GM12878 (cell line): ENCODE data around the gene FNTB. TPM values are rescaled to one million over a fixed set of nuclear protein-coding genes. Genes with fewer than 3 reads are reported as not detected.

ENCODE experiments used
- ATAC-seq: fragments of 200-7000 bp; cut with Tn5 transposase; 3 replicates; pipeline ENCODE4 v1.9.1; 2020; ENCODE audit warnings: mild to moderate bottlenecking, moderate library complexity
- BruUV-seq: library from RNA; stranded (reverse); fragments of 400-500 nt; replicated peaks from 2 replicates; lab custom pipeline; 2021; lab: Mats Ljungman, UMichigan
- CTCF ChIA-PET: fragments of 300-600 bp; sonication (Branson Sonifier 250); formaldehyde crosslinking; extraction: SDS; loops from one replicate; lab custom pipeline; 2021; ENCODE audit warnings: inconsistent platforms; lab: Yijun Ruan, JAX
- POLR2A ChIA-PET: fragments of 350-600 bp; formaldehyde crosslinking; extraction: SDS; loops from one replicate; lab custom pipeline; 2021; ENCODE audit warnings: inconsistent platforms; lab: Charles Lee
- RAD21 ChIA-PET: fragments of 300-600 bp; sonication (Branson Sonifier 250); formaldehyde crosslinking; loops from one replicate; lab custom pipeline; 2023; ENCODE audit warnings: antibody characterized with exemption; ENCODE audit not compliant: unreplicated experiment; lab: Charles Lee
- SMC1A ChIA-PET: fragments of 300-600 bp; sonication (Branson Sonifier 250); formaldehyde crosslinking; loops from one replicate; lab custom pipeline; 2023; ENCODE audit not compliant: unreplicated experiment, uncharacterized antibody; lab: Charles Lee
- DNase-seq: peaks from one replicate; pipeline ENCODE4 v3.0.0-alpha.2; 2011; ENCODE audit warnings: low read depth, low spot score
- FAIRE-seq: peaks from 3 replicates; lab custom pipeline; 2011; peaks lifted over from hg19 to GRCh38; lab: Jason Lieb, UNC
- H2AFZ ChIP-seq: 2 replicates; pipeline ENCODE4 v1.6.0; 2011; ENCODE audit warnings: low read depth, low read length, control low read depth; ENCODE audit not compliant: control insufficient read depth
- H3K27ac ChIP-seq: 2 replicates; pipeline ENCODE4 v1.5.1; 2011; ENCODE audit warnings: control low read depth; ENCODE audit not compliant: control insufficient read depth, insufficient read depth
- H3K27me3 ChIP-seq, 2 experiments: replicated peaks in 1 of 2; 2 replicates each; pipeline versions ENCODE4 v1.6.0 to v1.6.1; 2011; ENCODE audit warnings: low read length in 1 of 2; ENCODE audit not compliant: control insufficient read depth in 2 of 2, insufficient read depth in 2 of 2
- H3K36me3 ChIP-seq, 2 experiments: 2 replicates each; pipeline ENCODE4 v1.5.1; 2011; ENCODE audit warnings: low read length in 1 of 2; ENCODE audit not compliant: control insufficient read depth in 2 of 2, insufficient read depth in 2 of 2
- H3K4me1 ChIP-seq: 2 replicates; pipeline ENCODE4 v1.6.1; 2011; ENCODE audit warnings: mild to moderate bottlenecking, low read length, moderate library complexity, mixed read lengths; ENCODE audit not compliant: control insufficient read depth, insufficient read depth
- H3K4me2 ChIP-seq: 2 replicates; pipeline ENCODE4 v1.6.0; 2011; ENCODE audit warnings: control low read depth; ENCODE audit not compliant: control insufficient read depth, insufficient read depth
- H3K4me3 ChIP-seq: fragments of 200-600 bp; sonication (generic); 2 replicates; pipeline ENCODE4 v1.5.1; 2016
- H3K79me2 ChIP-seq: 2 replicates; pipeline ENCODE4 v1.6.0; 2011; ENCODE audit warnings: low read length; ENCODE audit not compliant: control insufficient read depth, insufficient read depth
- H3K9ac ChIP-seq: 2 replicates; pipeline ENCODE4 v1.8.0; 2011; ENCODE audit warnings: low read length, control low read depth, mixed read lengths; ENCODE audit not compliant: control insufficient read depth, insufficient read depth
- H3K9me3 ChIP-seq: replicated peaks from 3 replicates; pipeline ENCODE4 v1.5.1; 2011; ENCODE audit warnings: mild to moderate bottlenecking, low read length; ENCODE audit not compliant: control insufficient read depth, insufficient read depth
- H4K20me1 ChIP-seq: 2 replicates; pipeline ENCODE4 v1.6.0; 2011; ENCODE audit not compliant: control insufficient read depth, insufficient read depth
- CHD2 ChIP-seq: IDR thresholded peaks from 2 replicates; pipeline ENCODE4 v1.6.1; 2011; ENCODE audit warnings: low read depth, low read length, improper control_type of control experiment, borderline replicate concordance
- CREM ChIP-seq: IDR thresholded peaks from 2 replicates; pipeline ENCODE4 v1.6.1; 2014; ENCODE audit warnings: antibody characterized with exemption, low read depth
- IKZF1 ChIP-seq: fragments of 450-650 bp; conservative IDR thresholded peaks from 2 replicates; pipeline ENCODE4 v1.6.1; 2017; ENCODE audit warnings: antibody characterized with exemption, mild to moderate bottlenecking
- PAX5 ChIP-seq: IDR thresholded peaks from 2 replicates; pipeline ENCODE4 v1.6.1; 2011; ENCODE audit warnings: low read depth, low read length, borderline replicate concordance
- POU2F2 ChIP-seq: IDR thresholded peaks from 3 replicates; pipeline ENCODE4 v1.6.1; 2011; ENCODE audit warnings: low read depth, mild to moderate bottlenecking, low read length, borderline replicate concordance
- RAD21 ChIP-seq: IDR thresholded peaks from 2 replicates; pipeline ENCODE4 v1.6.1; 2011; ENCODE audit warnings: mild to moderate bottlenecking, low read depth, low read length, moderate library complexity; ENCODE audit not compliant: insufficient read depth
- SPI1 ChIP-seq: IDR thresholded peaks from 2 replicates; pipeline ENCODE4 v1.6.1; 2011; ENCODE audit warnings: low read depth, mild to moderate bottlenecking, low read length, moderate library complexity, borderline replicate concordance; ENCODE audit not compliant: insufficient read depth
- ZBTB4 ChIP-seq: fragments of 450-650 bp; formaldehyde crosslinking; IDR thresholded peaks from 2 replicates; pipeline ENCODE4 v1.4.0; 2022; ENCODE audit warnings: mild to moderate bottlenecking, moderate library complexity
- ZNF217 ChIP-seq: fragments of 450-650 bp; IDR thresholded peaks from 2 replicates; pipeline ENCODE4 v1.6.1; 2017; ENCODE audit warnings: antibody characterized with exemption, mild to moderate bottlenecking
- ZNF592 ChIP-seq: fragments of 450-650 bp; IDR thresholded peaks from 2 replicates; pipeline ENCODE4 v1.6.1; 2017; ENCODE audit warnings: mild to moderate bottlenecking, moderate library complexity
- WGBS: methylation state at CpG from one replicate; pipeline ENCODE4 v1.1.6; 2016; ENCODE audit warnings: low lambda C conversion rate; ENCODE audit not compliant: insufficient replicate concordance, insufficient coverage; ENCODE audit errors: missing lambda C conversion rate; 5-methylcytosine and 5-hydroxymethylcytosine counted together
- in situ Hi-C: fragments of 300-500 bp; cut with MboI; formaldehyde crosslinking; loops from 9 replicates; pipeline ENCODE4 v1.14.3; 2018; ENCODE audit warnings: mixed read lengths
- intact Hi-C: fragments of 100-400 bp; cut with micrococcal nuclease; formaldehyde crosslinking; loops from one replicate; pipeline ENCODE4 v1.14.2; 2022; ENCODE audit not compliant: unreplicated experiment
- polyA plus RNA-seq, 11 experiments: library from polyadenylated mRNA; depleted of rRNA in 4 of 11; unstranded in 6 of 11; stranded (reverse) in 5 of 11; fragments of >200 nt; fragmentation: Nextera tagmentation in 4 of 11; fragmentation: Illumina TruSeq in 1 of 11; extraction: Ambion mirVana in 4 of 11; extraction: Trizol in 1 of 11; gene quantifications; 1 replicate in 1 of 11; 2 replicates in 10 of 11; pipeline versions ENCODE4 v1.2.1 to v1.2.3, GENCODE V29; 2011 to 2016; ENCODE audit warnings: inconsistent platforms in 2 of 11, missing spikeins in 2 of 11, low read depth in 1 of 11
- total RNA-seq, 4 experiments: library from RNA; depleted of rRNA in 3 of 4; stranded (reverse); fragments of >200 nt in 3 of 4; fragmentation: Illumina TruSeq in 1 of 4; extraction: Trizol in 1 of 4; gene quantifications; 2 replicates each; pipeline versions ENCODE4 v1.2.1 to v1.2.3, GENCODE V29; 2013 to 2021
- TF ChIP-seq, protein P1 (sequence below): fragments of 450-650 bp; IDR thresholded peaks from 2 replicates; pipeline ENCODE4 v1.6.1; 2017; ENCODE audit warnings: mild to moderate bottlenecking, low read depth, inconsistent platforms; ENCODE audit not compliant: poor library complexity, severe bottlenecking

FNTB gene
- total and polyA plus RNA-seq, 10 of the 15 experiments (the other 5 are each of a cell fraction or from before 2014, with no cell fraction given): 10.4 to 25.1 (median 16.7) TPM

DNA sequence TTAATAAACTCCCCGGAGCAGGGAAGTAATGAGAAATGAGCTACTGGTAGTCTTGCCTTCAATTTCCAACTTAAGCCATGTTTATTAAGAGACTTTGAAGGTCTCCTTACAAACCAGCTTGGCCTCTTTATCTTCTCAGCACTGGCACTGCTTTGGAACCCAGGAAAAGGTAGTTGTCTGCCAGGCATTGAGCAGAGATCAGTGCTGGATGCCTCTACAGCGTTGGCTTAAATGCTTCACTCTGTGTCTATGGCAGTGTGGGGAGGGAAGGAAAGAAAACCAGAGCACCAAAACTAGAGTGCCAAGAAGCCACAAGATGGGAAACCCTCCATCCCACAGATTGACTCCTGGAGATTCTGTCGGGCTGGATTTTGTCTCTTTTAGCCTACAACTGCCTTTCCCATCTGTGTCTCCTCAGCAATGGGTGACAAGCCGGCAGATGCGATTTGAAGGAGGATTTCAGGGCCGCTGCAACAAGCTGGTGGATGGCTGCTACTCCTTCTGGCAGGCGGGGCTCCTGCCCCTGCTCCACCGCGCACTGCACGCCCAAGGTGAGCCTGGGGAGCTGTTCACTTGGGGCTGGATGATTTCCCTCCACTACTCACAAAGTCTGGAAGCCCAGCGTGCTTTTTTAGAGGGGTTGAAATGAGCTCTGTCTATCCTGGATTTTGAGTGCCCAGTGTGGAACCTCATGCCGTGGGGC lies 57.3 kb downstream of the FNTB start:
- no peaks in the 10 kb centered on the region for H3K79me2 ChIP-seq
- H3K4me3 ChIP-seq: no peak overlapping the region
- DNase-seq: no peak
- no peak overlapping the region for H3K4me2 ChIP-seq
- intact Hi-C loops (no loop called here), in situ Hi-C loops (no loop called here)
- H3K27ac ChIP-seq: no peak overlapping the region
- CTCF ChIA-PET: no interaction called here
- no peak overlapping the region for H2AFZ ChIP-seq
- SMC1A ChIA-PET: no interaction called here
- no peak for ATAC-seq
- BruUV-seq: no TSS peak
- H3K9ac ChIP-seq: no peak overlapping the region
- FAIRE-seq: no peak
- H3K9me3 ChIP-seq: no peaks in the 10 kb centered on the region
- WGBS: 92% methylated on average over 12 of the region's 12 CpGs
- POLR2A ChIA-PET: no interaction called here
- RAD21 ChIA-PET: no interaction called here
- H3K27me3 ChIP-seq: no peaks in the 10 kb centered on the region
- no peaks in the 10 kb centered on the region for H4K20me1 ChIP-seq
- peaks cover 6% of the 10 kb centered on the region; the same call in 1 of the 2 replicates for H3K4me1 ChIP-seq
- peaks cover 12 to 18% of the 10 kb centered on the region in 2 experiments for H3K36me3 ChIP-seq
- TF ChIP-seq POU2F2 (no peak), CREM (no peak), ZBTB4 (CRISPR knock-in tag) (no peak), RAD21 (no peak), IKZF1 (no peak), CHD2 (no peak), PAX5 (no peak), ZNF217 (no peak), SPI1 (no peak), ZNF592 (no peak)
- TF ChIP-seq, protein P1, sequence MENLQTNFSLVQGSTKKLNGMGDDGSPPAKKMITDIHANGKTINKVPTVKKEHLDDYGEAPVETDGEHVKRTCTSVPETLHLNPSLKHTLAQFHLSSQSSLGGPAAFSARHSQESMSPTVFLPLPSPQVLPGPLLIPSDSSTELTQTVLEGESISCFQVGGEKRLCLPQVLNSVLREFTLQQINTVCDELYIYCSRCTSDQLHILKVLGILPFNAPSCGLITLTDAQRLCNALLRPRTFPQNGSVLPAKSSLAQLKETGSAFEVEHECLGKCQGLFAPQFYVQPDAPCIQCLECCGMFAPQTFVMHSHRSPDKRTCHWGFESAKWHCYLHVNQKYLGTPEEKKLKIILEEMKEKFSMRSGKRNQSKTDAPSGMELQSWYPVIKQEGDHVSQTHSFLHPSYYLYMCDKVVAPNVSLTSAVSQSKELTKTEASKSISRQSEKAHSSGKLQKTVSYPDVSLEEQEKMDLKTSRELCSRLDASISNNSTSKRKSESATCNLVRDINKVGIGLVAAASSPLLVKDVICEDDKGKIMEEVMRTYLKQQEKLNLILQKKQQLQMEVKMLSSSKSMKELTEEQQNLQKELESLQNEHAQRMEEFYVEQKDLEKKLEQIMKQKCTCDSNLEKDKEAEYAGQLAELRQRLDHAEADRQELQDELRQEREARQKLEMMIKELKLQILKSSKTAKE: no peak
